ENCODE data around the gene RAB11FIP3. TPM values are rescaled to one million over a fixed set of nuclear protein-coding genes. Genes with fewer than 3 reads are reported as not detected.

Gene RAB11FIP3
- total and polyA plus RNA-seq, 2 of the 13 experiments (the other 11 are each of a cell fraction or from before 2014, with no cell fraction given), result 34.3 to 57.6 TPM

- Histone ChIP-seq H3K9me3 (ENCODE audit: low read length) (no peaks in the 10 kb centered on the region), H3K36me3 (replicated peaks in 1 of 2; ENCODE audit: control insufficient read depth in 1 of 2, insufficient read depth in 2 of 2, low read length in 2 of 2) (peaks cover 8 to 21% of the 10 kb centered on the region in 2 experiments; a peak in 3 of 5 replicates), H3K4me3 (replicated peaks in 1 of 3; ENCODE audit: insufficient read depth in 1 of 3, low read depth in 2 of 3, low read length in 3 of 3) (no peak overlapping the region), H3K79me2 (ENCODE audit: insufficient read depth, low read length) (peaks cover 5% of the 10 kb centered on the region), H3K27ac (ENCODE audit: extremely low read length, insufficient read depth, low read length) (peak overlapping the region; percentile 18), H3K4me2 (ENCODE audit: low read depth, low read length) (no peak overlapping the region), H3K4me1 (ENCODE audit: insufficient read depth, low read length) (peaks cover 65% of the 10 kb centered on the region), H3K9ac (ENCODE audit: insufficient read depth, low read depth, low read length) (no peak overlapping the region), H3K27me3 (ENCODE audit: control insufficient read depth in 1 of 2, insufficient read depth in 2 of 2, low read length in 2 of 2) (no peaks in the 10 kb centered on the region), H2AFZ (ENCODE audit: low read length) (no peak overlapping the region), H4K20me1 (ENCODE audit: insufficient read depth, low read length) (no peaks in the 10 kb centered on the region)
- 96% methylated on average over 3 of the region's 7 CpGs for WGBS (ENCODE audit: low lambda C conversion rate)
- TF ChIP-seq ZNF609 (CRISPR knock-in tag; IDR thresholded peaks at IDR 0.05; ENCODE audit: borderline replicate concordance) (no peak), ZNF362 (CRISPR knock-in tag; IDR thresholded peaks at IDR 0.05; ENCODE audit: borderline replicate concordance) (no peak), GATAD2A (CRISPR knock-in tag; IDR thresholded peaks at IDR 0.05) (no peak), ERF (CRISPR knock-in tag; IDR thresholded peaks at IDR 0.05) (no peak), RBAK (CRISPR knock-in tag; IDR thresholded peaks at IDR 0.05) (no peak), ZNF577 (CRISPR knock-in tag; IDR thresholded peaks at IDR 0.05; ENCODE audit: borderline replicate concordance, low read depth) (no peak), ZFAT (CRISPR knock-in tag; conservative IDR thresholded peaks at IDR 0.05) (no peak), RBFOX2 (IDR thresholded peaks at IDR 0.05; ENCODE audit: low read depth, low read length) (no peak)
- FAIRE-seq (no peak), DNase-seq (ENCODE audit: low spot score) (no peak), ATAC-seq (no peak)
- BruUV-seq (replicated peaks), result no TSS peak
- POLR2A ChIA-PET, result interaction anchor here (0.8 kb wide), 1 partner anchor 28 kb away, joined by 4 read pairs; no protein-coding TSS in a partner anchor
- in situ Hi-C loops (cut with HindIII; ENCODE audit: extremely low pct_ligation_motif_present, low pct_unique_long_range_greater_than_20kb) (no loop called here), intact Hi-C loops (cut with micrococcal nuclease; ENCODE audit: unreplicated experiment) (no loop called here)
- CTCF ChIA-PET (ENCODE audit: low intra/inter-chr PET ratio, low total read pairs), result no interaction called here
Measured at GRCh38 chr16:506246-506546, 80.7 kb downstream of the RAB11FIP3 start.
